HL-60/S4 treated with retinoic acid at 250 ng/mL for 4 days and 3 days (cell line): ENCODE results near the gene CLEC4F.

Experiments
- in situ Hi-C: fragments of 300-500 bp; cut with MboI; formaldehyde crosslinking; loops from 2 replicates; pipeline ENCODE4 v1.7.0; 2022; ENCODE audit warnings: low sequenced_read_pairs

The CLEC4F gene, protein sequence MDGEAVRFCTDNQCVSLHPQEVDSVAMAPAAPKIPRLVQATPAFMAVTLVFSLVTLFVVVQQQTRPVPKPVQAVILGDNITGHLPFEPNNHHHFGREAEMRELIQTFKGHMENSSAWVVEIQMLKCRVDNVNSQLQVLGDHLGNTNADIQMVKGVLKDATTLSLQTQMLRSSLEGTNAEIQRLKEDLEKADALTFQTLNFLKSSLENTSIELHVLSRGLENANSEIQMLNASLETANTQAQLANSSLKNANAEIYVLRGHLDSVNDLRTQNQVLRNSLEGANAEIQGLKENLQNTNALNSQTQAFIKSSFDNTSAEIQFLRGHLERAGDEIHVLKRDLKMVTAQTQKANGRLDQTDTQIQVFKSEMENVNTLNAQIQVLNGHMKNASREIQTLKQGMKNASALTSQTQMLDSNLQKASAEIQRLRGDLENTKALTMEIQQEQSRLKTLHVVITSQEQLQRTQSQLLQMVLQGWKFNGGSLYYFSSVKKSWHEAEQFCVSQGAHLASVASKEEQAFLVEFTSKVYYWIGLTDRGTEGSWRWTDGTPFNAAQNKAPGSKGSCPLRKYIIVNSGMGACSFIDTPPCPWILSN

DNA sequence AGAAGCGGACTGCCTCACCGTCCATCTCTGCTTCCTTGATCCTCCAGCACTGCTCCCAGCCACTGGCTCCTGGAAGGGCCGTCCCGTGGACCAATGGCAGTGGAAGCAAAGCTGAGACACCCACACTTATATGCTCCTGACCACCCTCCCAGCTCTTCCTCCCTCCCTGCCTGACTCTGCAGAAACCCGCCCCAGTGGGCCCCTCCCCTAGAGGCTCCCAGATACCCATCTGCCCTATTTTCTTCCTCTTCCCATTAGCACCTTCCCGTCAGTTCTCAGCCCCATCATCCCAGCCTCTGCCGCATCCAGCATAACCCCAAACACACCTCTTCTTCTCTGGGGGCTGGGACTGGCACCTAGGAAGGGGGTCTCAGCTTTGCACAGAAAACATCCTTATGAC lies at the start of gene CLEC4F:
Gene CLEC4F (minus strand): TSS at position 101 of the 400 bp plus-strand sequence. CDS start 76 bp downstream, at position 25.
- in situ Hi-C loops = no loop called here

GRCh38 chr2:70868970-70869369 lies 48.6 kb upstream of the CLEC4F start:
- in situ Hi-C loops = no loop called here

GRCh38 chr2:70861777-70862625 lies 41.6 kb upstream of the CLEC4F start:
- in situ Hi-C loops = no loop called here

DNA sequence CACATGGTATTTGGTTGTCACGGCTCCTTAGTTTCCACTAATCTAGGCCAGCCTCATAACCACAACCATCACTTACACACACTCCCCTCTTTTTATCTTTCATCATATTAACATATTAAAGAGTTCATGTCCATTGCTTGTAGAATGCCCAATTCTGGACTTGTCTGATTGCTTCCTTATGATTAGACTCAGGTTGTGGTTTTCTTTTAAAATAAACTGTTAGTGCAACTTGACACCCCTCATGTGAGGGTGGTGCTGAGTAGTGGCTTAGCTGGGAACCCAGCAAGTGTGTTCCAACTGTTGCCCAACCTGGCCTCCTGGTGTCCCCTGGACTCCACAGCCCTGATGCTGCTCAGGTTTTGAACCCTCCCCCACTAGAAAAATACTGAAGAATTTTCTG lies 35.3 kb upstream of the CLEC4F start:
- in situ Hi-C loops = no loop called here

GRCh38 chr2:70854411-70854810 lies 34.0 kb upstream of the CLEC4F start:
- in situ Hi-C loops = no loop called here

DNA sequence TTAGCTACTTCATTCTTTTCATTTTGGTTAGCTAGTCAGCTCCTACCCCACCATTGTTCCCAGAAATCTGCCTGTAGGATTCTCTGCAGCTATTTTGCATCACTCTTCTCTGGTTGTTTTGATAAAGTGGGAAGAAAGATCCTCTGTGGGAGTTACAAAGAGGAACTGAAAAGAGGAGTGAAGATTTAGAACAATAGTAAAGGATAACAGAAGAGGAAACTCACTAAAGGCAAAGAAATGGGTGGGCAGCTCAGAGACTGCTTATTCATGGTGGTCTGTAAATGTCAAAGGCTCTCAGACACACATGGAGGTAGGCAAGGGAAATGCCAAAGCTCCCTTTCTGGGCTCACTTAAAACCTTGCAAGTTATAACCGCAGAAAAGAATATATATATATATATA lies 32.4 kb upstream of the CLEC4F start:
- in situ Hi-C loops = no loop called here

- in situ Hi-C loops = no loop called here
These were observed 31.3 kb upstream of the CLEC4F start for GRCh38 chr2:70851704-70852103.

DNA sequence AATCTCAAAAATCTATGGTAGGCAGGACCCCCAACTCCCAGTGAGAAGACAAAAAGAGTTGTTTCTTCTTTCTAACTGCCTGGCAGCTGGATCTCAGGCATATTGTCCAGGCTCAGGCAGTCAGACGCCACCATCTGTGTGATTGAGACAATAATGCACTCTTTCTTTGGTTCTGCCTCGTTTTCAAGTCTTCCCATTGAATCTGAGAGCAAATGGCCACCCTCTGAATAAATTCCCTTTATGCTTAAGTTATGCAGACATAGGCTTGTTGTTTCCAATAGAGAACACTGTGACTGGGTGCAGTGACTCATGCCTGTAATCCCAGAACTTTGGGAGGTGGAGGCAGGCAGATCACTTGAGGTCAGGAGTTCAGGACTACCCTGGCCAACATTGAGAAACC lies 30.5 kb upstream of the CLEC4F start:
- in situ Hi-C loops = no loop called here

DNA sequence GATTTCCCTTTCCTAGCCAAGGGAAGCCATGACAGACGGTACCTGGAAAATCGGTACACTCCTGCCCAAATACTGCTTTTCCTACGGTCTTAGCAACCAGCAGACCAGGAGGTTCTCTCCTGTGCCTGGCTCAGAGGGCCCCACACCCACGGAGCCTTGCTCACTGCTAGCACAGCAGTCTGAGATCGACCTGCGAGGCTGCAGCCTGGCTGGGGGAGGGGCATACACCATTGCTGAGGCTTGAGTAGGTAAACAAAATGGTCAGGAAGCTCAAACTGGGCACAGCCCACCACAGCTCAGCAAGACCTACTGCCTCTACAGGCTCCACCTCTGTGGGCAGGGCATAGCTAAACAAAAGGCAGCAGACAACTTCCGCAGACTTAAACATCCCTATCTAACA lies 22.0 kb upstream of the CLEC4F start:
- in situ Hi-C loops = no loop called here

DNA sequence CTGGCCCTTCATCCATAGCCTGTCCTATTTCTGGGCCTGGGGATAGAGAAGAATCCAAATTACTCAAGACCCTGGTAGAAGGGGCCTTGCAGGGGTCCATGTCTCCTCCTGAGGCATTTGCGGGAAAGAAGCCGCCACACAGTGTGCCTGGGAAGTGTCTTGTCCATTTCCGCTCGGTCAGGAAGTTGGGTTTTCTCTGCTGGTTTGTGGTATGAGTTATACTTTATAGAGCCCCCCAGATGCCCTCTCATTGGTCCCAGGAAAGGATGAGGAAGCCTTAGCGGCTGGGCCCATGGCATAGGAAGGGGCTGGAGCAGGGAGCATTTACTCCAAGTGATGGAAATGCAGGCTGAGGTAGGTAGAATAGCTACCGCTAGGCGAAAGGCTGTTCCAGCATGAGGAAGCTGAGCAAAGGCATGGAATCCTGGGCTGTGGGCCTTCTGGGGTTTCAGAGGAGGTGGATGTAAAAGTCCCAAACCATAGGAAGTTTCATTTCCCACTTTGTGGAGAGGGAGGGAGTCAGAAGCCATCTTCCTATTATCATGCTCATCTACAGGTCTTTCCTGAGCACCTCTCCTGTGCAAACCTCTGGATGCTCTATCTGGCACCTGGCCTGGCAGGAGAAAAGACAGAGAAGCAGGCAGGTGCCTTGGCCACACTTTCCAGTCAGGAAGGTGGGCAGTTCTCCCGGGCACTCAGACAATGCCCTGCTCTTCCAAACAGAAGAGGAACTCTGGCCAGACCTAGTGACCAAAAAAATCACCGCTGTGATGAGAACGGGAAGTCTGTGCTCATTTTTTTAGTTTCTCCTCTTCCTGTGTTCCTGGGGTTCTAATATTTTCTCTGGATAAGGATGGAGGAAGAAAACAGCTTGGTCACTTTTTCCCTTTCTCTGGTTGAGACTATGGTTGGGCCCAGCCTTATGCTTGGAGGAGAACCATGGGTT lies 17.9 kb upstream of the CLEC4F start:
- in situ Hi-C loops = no loop called here

GRCh38 chr2:70835643-70836042 lies 15.2 kb upstream of the CLEC4F start, which contains the start of gene CD207:
CD207 (minus strand) TSS chr2:70835816; CDS start chr2:70835776, 40 bp downstream.
- in situ Hi-C loops = no loop called here

DNA sequence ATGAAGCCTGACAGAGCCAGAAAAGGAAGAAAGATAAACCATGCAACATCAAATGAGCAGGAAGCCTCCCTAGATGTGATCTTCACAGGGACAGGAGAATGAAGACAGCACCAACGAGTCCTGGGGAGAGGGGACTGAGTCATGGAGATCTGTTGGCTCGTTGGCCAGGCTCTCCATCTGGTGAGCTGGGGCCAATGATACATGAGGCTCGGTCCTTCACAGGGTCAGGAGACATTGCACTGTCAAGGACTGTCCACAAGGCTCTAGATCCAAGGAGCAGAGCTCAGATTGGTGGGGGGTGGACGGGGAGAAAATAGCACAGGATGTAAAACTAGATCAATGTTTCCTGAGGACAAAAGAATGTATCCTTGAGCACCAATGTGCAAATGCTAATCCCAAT lies 14.5 kb upstream of the CLEC4F start:
- in situ Hi-C loops = no loop called here

DNA sequence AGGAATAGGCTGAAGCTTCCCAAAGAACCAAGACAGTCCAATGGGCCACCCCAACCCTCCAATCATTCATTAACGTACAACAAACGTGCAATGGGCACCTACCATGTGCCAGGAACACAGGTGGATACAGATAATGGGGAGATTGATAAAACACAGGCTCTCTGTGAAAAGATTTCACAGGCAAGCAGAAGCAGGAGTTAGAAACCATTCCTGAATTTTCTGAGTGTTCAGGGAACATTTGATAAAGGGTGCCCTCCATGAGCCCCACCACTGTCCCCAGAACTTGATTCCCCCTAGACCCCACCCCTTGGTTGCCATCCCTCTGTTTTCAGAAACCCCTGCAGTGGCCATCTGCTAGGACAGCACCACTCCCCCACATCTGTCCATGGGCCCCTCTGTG lies 13.7 kb upstream of the CLEC4F start:
- in situ Hi-C loops = no loop called here

DNA sequence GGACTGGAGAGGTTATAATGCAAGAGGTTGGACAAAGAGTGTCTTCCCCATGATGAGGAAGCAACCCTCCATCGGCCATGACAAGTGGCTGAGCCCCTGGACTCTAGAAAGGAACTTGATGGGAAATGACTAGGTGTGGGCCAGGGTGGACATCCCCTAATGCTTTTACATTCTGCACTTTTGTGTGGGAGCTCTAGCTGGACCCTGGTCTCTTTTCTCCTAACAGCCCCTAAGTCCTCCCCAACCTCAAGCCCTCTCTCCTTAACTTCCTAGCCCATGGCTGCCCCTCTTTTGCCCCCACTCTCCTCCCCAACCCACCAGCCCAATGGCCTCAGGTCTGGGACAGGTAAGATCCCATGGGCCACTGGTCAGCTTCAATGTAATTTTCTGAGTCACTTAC lies 12.8 kb upstream of the CLEC4F start:
- in situ Hi-C loops = no loop called here

DNA sequence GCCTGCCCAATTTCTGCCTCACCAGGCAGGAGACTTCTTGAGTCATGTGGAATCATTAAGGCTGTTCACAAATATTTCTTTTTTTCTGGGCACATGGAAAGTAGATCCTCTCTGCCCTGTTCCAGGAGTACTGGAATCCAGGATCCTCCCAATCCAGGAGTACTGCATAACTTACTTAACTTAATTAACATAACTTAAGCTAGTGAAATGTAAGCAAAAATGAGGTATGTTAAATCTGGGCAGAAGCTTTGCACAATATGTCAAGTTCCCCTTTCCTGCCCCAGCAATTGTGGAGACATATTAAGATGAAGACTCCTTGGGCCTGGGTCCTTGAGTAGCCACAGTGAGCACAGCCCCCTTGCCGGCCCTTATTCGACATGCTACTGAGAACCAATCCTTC lies 12.0 kb upstream of the CLEC4F start:
- in situ Hi-C loops = no loop called here

- in situ Hi-C loops = no loop called here
These were observed 11.5 kb upstream of the CLEC4F start for GRCh38 chr2:70831861-70832260.

DNA sequence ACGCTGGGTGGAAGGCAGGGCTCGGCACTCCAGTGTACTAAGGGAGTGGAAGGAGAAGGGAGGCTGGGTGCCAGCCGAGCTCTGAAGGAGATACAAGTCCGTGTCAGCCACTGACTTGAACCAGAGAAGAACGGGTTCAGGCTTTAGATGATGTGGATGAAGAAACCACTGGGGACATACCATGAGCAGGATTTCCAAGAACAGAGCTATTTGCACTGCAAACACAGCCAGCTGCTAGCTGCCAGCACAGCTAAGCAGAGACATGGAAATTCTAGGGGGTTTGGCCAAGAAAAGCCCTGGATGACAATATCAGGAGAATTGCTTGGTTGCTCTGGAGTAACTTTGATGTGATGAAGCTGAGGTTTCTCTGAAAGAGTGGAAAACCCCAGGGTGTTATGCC lies 10.0 kb upstream of the CLEC4F start:
- in situ Hi-C loops = no loop called here

DNA sequence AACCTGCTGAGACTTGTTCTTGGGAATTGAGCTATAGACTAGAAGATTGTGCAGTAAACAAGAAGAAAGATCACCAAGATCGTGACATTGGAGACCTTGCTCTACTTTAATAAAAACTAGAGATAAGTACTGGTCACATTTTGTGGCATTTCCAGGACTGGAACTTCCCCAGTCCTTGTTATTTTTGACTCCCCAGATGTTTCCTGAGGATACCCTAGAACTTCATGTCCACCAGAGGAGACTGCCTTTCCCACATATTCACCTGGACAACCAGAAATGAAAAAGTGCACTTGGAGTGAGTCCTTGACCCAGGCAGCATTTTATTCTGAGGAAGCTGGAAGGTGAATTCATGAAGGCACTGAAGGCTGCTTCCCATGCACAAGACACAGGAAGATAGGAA lies 9.5 kb upstream of the CLEC4F start:
- in situ Hi-C loops = no loop called here

- in situ Hi-C loops = no loop called here
These were observed 8.8 kb upstream of the CLEC4F start for GRCh38 chr2:70828914-70829824.
